Naive thymus-derived CD8-positive, alpha-beta T cell (primary cell): ENCODE data around the gene PBRM1. TPM values are rescaled to one million over a fixed set of nuclear protein-coding genes. Genes with fewer than 3 reads are reported as not detected.
"Not testable (repeated sequence)": the region's sequence is repeated elsewhere in the genome, so short reads cannot be mapped to it uniquely, and the experiment has no call there.

Experiments
- ATAC-seq, 2 donors: fragments of 150-1000 bp; cut with Tn5 transposase in 1 of 2; sonication (Bioruptor Pico), chemical (Tn5 transposase) in 1 of 2; 1 replicate in 1 of 2; 2 replicates in 1 of 2; pipeline ENCODE4 v1.10.0; 2021; ENCODE audit warnings: mild to moderate bottlenecking in 2 of 2, moderate library complexity in 2 of 2
- POLR2A ChIA-PET: fragments of 350-600 bp; sonication (Branson Sonifier 250); formaldehyde crosslinking; loops from one replicate; lab custom pipeline; 2021; ENCODE audit warnings: antibody characterized with exemption; lab: Charles Lee
- DNase-seq, 10 donors: peaks; one replicate each; pipeline versions ENCODE4 v3.0.0 to v3.0.0-alpha.2; 2020 to 2022
- H3K27ac Mint-ChIP-seq, 10 donors: one replicate each; pipeline ENCODE4 v1.8.0; 2020 to 2022; ENCODE audit warnings: mild to moderate bottlenecking in 10 of 10, mixed read lengths in 10 of 10, moderate library complexity in 4 of 10, inconsistent platforms in 1 of 10
- H3K27me3 Mint-ChIP-seq, 5 donors: one replicate each; pipeline ENCODE4 v1.8.0; 2021 to 2022; ENCODE audit warnings: mixed read lengths in 5 of 5
- H3K36me3 Mint-ChIP-seq, 3 donors: one replicate each; pipeline ENCODE4 v1.8.0; 2020 to 2022; ENCODE audit warnings: mixed read lengths in 3 of 3, mild to moderate bottlenecking in 2 of 3, inconsistent platforms in 1 of 3
- H3K4me1 Mint-ChIP-seq, 4 donors: one replicate each; pipeline ENCODE4 v1.8.0; 2021 to 2022; ENCODE audit warnings: mixed read lengths in 4 of 4
- H3K4me3 Mint-ChIP-seq, 10 donors: one replicate each; pipeline ENCODE4 v1.8.0; 2020 to 2022; ENCODE audit warnings: mild to moderate bottlenecking in 10 of 10, mixed read lengths in 10 of 10, moderate library complexity in 6 of 10, inconsistent platforms in 1 of 10
- H3K9me3 Mint-ChIP-seq, 9 donors: one replicate each; pipeline ENCODE4 v1.8.0; 2020 to 2022; ENCODE audit warnings: mixed read lengths in 9 of 9, mild to moderate bottlenecking in 3 of 9, inconsistent platforms in 1 of 9, moderate library complexity in 1 of 9
- polyA plus RNA-seq, 3 donors: library from polyadenylated mRNA; unstranded; fragments of 300-500 nt; fragmentation: Illumina TruSeq; gene quantifications; one replicate each; pipeline ENCODE4 v1.2.3, GENCODE V29; 2021
- total RNA-seq, 8 experiments: library from RNA in 2 of 8; stranded (reverse) in 2 of 8; gene quantifications; one replicate each; pipeline ENCODE4 v1.2.3 and lab custom pipeline; 2021 to 2026

The PBRM1 gene
- total RNA-seq (10 to 100 TPM; 66.0 to 72.9 TPM), polyA plus RNA-seq (10 to 100 TPM; 71.8 to 81.4 (median 80.5) TPM), total RNA-seq (lab: John Stamatoyannopoulos, UW) (132 to 184 (median 162) reads per million in 6 experiments)

DNA sequence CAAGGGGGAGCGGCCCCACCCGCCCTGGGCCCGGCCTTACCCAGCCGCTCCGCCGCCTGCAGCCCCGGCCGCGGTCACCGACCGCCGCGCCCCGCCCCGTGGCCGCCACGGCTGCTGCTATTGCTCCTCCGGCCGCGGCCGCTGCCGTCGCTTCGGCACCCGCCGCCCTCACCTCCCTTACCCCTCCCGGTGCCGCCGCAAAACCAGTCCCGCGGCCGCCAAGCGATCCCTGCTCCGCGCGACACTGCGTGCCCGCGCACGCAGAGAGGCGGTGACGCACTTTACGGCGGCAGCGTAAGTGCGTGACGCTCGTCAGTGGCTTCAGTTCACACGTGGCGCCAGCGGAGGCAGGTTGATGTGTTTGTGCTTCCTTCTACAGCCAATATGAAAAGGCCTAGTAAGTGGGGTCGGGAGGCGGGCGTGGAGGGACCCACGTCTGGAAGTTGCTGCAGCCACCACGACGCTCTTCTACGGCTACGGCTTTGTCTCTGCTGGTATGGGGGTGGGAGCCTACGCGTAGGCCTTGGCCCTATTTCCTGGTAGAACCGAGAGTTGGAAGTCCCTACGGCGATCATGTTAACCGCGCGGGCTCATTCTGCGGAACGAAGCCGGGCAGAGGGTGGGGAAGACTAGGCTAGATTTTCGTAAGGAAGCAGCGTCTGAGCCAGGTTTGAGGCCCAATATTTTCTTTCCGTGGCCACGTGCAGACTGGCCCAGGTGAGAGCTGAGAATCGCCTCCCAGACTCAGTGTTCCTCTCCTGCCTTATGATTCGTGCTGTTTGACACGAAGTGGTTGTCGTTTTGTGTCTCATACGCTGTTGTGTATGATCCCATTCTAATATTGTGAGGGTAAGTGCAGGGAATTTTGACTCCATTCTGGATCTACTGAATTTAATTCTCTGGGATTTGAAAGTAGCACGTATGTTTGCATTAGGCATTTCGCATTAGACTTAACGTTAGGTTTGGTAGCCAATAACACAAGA is at the start of gene PBRM1, which contains the start of gene GNL3:
Gene PBRM1 (minus strand): TSS at position 205 of the 983 bp plus-strand sequence.
Gene GNL3 (plus strand): TSS at position 324 of the 983 bp plus-strand sequence. CDS start 61 bp downstream, at position 385.
- POLR2A ChIA-PET: interaction anchor here (0.6 to 4.8 kb wide), 2 partner anchors 19 to 672 kb away, joined by 3 to 33 read pairs; partner anchors contain the start of genes GLT8D1 and SPCS1
- Mint-ChIP-seq H3K4me1 (peaks cover 28 to 67% (median 49%) of the 10 kb centered on the region in 4 donors), H3K36me3 (peaks cover 0 to 58% (median 23%) of the 10 kb centered on the region in 3 donors), H3K27ac (peak within 1 kb of the TSS; percentile 96 to 100 (median 99)), H3K4me3 (peak within 1 kb of the TSS; percentile 94 to 99 (median 98)), H3K9me3 (no peaks in the 10 kb centered on the region), H3K27me3 (no peaks in the 10 kb centered on the region)
- ATAC-seq (peak; percentile 85 to 88), DNase-seq (peak; percentile 88 to 94 (median 91))

DNA sequence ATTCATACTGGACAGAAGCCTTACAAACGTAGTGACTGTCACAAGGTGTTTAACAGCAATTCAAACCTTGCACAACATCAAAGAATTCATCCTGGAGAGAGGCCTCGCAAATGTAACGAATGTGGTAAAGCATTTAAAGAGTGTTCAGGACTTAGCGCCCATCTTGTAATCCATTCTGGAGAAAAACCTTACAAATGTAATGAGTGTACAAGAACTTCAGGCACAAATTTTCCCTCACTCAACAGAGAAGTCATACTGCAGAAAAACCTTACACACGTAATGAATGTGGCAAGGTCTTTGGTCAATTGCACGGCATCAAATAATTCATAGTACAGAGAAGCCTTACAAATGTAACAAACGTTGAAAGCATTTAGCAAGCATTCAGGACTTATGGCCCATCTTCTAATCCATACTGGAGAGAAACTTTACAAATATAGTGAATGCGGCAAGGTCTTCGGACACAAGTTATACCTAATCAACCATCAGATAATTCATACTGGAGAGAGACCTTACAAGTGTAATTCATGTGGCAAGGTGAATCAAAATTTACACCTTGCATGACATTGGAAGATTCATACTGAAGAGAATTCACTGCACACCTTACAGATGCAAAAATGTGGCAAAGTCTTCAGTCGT is 47.7 kb upstream of the PBRM1 start:
- no peak overlapping the region for H3K4me3 Mint-ChIP-seq
- peaks cover 31 to 82% (median 64%) of the 10 kb centered on the region in 3 donors for H3K36me3 Mint-ChIP-seq
- no peaks in the 10 kb centered on the region for H3K27me3 Mint-ChIP-seq
- peaks cover 0 to 10% (median 3%) of the 10 kb centered on the region in 4 donors for H3K4me1 Mint-ChIP-seq
- no peak overlapping the region for H3K27ac Mint-ChIP-seq
- peaks cover 0 to 27% (median 11%) of the 10 kb centered on the region in 9 donors for H3K9me3 Mint-ChIP-seq
- DNase-seq (no peak), ATAC-seq (no peak)
- POLR2A ChIA-PET: no interaction called here

DNA sequence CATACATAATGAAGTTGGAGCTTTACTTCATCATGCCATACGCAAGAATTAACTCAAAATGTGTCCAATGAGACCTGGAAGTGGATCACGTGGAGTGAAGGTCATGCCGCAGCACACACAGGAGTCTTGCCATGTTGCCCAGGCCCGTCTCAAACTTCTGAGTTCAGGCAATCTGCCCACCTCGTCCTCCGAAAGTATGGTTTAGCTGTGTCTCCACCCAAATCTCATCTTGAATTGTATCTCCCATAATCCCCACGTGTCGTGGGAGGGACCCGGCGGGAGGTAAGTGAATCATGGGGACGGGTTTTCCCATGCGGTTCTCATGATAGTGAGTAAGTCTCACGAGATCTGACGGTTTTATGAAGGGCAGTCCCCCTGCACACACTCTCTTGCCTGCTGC is 45.9 kb upstream of the PBRM1 start:
- no peak for DNase-seq
- POLR2A ChIA-PET: no interaction called here
- Mint-ChIP-seq H3K9me3 (peaks cover 0 to 32% (median 11%) of the 10 kb centered on the region in 9 donors), H3K27ac (peak overlapping the region in 1 of 10 donors; percentile 41), H3K36me3 (peaks cover 31 to 72% (median 72%) of the 10 kb centered on the region in 3 donors), H3K4me1 (peaks cover 0 to 10% (median 3%) of the 10 kb centered on the region in 4 donors), H3K27me3 (no peaks in the 10 kb centered on the region), H3K4me3 (no peak overlapping the region)
- ATAC-seq: no peak

DNA sequence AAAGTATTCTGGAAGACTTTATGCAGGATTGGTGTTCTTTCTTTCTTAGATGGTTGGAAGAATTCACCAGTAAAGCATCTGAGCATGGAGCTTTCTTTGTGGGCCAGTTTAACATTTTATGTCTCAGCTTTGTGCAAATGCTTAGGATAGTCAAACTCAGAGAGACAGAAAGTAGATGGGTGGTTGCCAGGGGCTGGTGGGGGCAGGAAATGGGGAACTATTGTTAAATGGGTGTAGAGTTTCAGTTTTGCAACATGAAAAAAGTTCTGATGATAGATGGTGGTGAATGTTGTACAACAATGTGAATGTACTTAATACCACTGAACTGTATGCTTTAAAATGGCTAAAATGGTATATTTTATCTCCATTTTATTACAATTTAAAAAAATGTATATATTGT is 45.0 kb upstream of the PBRM1 start:
- Mint-ChIP-seq H3K27ac (peak overlapping the region in 6 of 10 donors; percentile 9 to 52 (median 24)), H3K4me1 (peaks cover 0 to 10% (median 3%) of the 10 kb centered on the region in 4 donors), H3K4me3 (no peak overlapping the region), H3K27me3 (no peaks in the 10 kb centered on the region), H3K9me3 (peaks cover 0 to 32% (median 11%) of the 10 kb centered on the region in 9 donors), H3K36me3 (peaks cover 29 to 70% (median 68%) of the 10 kb centered on the region in 3 donors)
- ATAC-seq (no peak), DNase-seq (no peak)
- POLR2A ChIA-PET: no interaction called here

DNA sequence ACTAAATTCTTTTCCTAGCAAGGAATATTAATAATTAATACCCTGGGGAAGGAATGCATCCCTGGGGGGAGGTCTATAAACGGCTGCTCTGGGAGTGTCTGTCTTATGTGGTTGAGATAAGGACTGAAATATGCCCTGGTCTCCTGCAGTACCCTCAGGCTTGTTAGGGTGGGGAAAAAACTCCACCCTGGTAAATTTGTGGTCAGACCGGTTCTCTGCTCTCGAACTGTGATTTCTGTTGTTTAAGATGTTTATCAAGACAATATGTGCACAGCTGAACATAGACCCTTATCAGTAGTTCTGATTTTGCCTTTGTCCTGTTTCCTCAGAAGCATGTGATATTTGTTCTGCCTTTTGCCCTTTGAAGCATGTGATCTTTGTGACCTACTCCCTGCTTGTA is 43.0 kb upstream of the PBRM1 start:
- Mint-ChIP-seq H3K36me3 (peaks cover 26 to 55% (median 51%) of the 10 kb centered on the region in 3 donors), H3K4me1 (peaks cover 0 to 10% (median 3%) of the 10 kb centered on the region in 4 donors), H3K9me3 (peaks cover 0 to 32% (median 11%) of the 10 kb centered on the region in 9 donors)
- DNase-seq, ATAC-seq, H3K27ac Mint-ChIP-seq, H3K27me3 Mint-ChIP-seq, H3K4me3 Mint-ChIP-seq, POLR2A ChIA-PET: not testable (repeated sequence)

DNA sequence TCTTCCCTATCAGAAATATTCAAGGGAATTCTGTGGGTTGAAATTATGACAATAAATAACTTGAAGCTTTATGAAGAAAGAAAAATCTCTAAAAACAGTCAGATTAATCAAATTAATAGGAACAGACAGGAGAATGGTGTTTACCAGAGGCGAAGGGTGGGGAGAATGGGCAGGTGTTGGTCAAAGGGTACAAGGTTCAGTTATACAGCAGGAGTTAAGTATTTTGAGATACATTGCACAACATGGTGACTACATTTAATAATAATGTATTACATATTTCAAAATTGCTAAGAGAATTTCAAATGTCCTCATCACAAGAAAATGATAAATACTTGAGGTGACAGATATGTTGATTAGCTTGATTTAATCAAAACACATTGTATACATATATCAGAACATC is 38.8 kb upstream of the PBRM1 start:
- Mint-ChIP-seq H3K4me3 (no peak overlapping the region), H3K9me3 (peaks cover 0 to 16% (median 0%) of the 10 kb centered on the region in 9 donors), H3K4me1 (peaks cover 12 to 31% (median 29%) of the 10 kb centered on the region in 4 donors), H3K27ac (no peak overlapping the region), H3K27me3 (no peaks in the 10 kb centered on the region), H3K36me3 (peaks cover 3 to 17% (median 17%) of the 10 kb centered on the region in 3 donors)
- DNase-seq: no peak
- no peak for ATAC-seq
- POLR2A ChIA-PET: no interaction called here

DNA sequence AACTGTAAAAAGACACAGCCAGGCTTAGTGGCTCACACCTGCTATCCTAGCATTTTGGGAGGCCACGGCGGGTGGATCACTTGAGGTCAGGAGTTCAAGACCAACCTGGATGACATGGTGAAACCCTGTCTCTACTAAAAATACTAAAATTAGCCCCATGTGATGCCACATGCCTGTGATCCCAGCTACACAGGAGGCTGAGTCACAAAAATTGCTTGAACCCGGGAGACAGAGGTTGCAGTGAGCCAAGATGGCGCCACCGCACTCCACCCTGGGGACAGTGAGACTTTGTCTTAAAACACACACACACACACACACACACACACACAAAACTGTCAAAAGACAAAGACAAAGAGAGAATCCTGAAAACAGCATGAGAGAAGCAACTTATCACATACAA is 38.2 kb upstream of the PBRM1 start:
- Mint-ChIP-seq H3K4me1 (peaks cover 12 to 33% (median 29%) of the 10 kb centered on the region in 4 donors), H3K36me3 (peaks cover under 1 to 16% (median 12%) of the 10 kb centered on the region in 3 donors), H3K27me3 (no peaks in the 10 kb centered on the region), H3K4me3 (no peak overlapping the region), H3K27ac (peak overlapping the region in 1 of 10 donors; percentile 14), H3K9me3 (peaks cover 0 to 13% (median 0%) of the 10 kb centered on the region in 9 donors)
- no peak for DNase-seq
- ATAC-seq: no peak
- POLR2A ChIA-PET: no interaction called here

DNA sequence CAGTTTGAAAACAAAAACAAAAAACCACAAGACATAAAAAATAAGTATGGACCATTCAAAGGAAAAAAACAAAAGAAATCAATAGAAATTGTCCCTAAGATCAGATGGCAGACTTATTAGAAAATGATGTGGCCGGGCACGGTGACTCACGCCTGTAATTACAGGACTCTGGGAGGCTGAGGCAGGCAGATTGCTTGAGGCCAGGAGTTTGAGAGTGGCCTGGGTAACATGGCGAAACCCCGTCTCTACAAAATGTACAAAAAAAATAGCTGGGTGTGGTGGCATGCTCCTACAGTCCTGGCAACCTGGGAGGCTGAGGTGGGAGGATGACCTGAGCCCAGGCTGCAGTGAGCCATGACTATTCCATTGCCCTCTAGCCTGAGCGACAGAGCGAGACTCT is 36.8 kb upstream of the PBRM1 start:
- no peak for DNase-seq
- Mint-ChIP-seq H3K27me3 (no peaks in the 10 kb centered on the region), H3K4me1 (peaks cover 12 to 36% (median 29%) of the 10 kb centered on the region in 4 donors), H3K36me3 (peaks cover 0 to 10% (median 6%) of the 10 kb centered on the region in 3 donors), H3K4me3 (no peak overlapping the region), H3K9me3 (peaks cover 0 to 2% (median 0%) of the 10 kb centered on the region in 9 donors), H3K27ac (peak overlapping the region in 6 of 10 donors; percentile 8 to 93 (median 90))
- POLR2A ChIA-PET: interaction anchor here (0.9 to 5.7 kb wide), 2 partner anchors 13 to 16 kb away, joined by 4 to 43 read pairs; partner anchors contain the start of genes GLT8D1 and SPCS1
- no peak for ATAC-seq

DNA sequence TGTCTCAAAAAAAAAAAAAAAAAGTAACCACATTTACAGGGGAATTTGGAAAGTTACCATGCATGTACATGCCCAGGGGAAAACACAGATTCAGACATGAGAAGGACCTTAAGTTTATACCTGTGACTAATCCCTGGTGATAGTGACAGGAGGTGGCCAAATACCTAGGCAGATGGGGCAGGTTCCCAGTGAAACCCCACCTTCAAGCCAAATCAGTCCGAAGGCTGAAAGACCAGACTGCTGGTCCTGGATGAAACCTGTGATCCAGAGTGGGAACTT is 36.0 kb upstream of the PBRM1 start:
- H3K9me3 Mint-ChIP-seq: peaks cover 0 to 2% (median 0%) of the 10 kb centered on the region in 9 donors
- peaks cover 12 to 38% (median 29%) of the 10 kb centered on the region in 4 donors for H3K4me1 Mint-ChIP-seq
- no peak for ATAC-seq
- DNase-seq: no peak
- POLR2A ChIA-PET: interaction anchor here (5.7 kb wide), 1 partner anchor 16 kb away, joined by 43 read pairs; the partner anchor contains the start of genes GLT8D1 and SPCS1
- H3K27me3 Mint-ChIP-seq: no peaks in the 10 kb centered on the region
- no peak overlapping the region for H3K4me3 Mint-ChIP-seq
- peak overlapping the region in 9 of 10 donors; percentile 87 to 93 (median 91) for H3K27ac Mint-ChIP-seq
- H3K36me3 Mint-ChIP-seq: peaks cover 0 to 8% (median 5%) of the 10 kb centered on the region in 3 donors

DNA sequence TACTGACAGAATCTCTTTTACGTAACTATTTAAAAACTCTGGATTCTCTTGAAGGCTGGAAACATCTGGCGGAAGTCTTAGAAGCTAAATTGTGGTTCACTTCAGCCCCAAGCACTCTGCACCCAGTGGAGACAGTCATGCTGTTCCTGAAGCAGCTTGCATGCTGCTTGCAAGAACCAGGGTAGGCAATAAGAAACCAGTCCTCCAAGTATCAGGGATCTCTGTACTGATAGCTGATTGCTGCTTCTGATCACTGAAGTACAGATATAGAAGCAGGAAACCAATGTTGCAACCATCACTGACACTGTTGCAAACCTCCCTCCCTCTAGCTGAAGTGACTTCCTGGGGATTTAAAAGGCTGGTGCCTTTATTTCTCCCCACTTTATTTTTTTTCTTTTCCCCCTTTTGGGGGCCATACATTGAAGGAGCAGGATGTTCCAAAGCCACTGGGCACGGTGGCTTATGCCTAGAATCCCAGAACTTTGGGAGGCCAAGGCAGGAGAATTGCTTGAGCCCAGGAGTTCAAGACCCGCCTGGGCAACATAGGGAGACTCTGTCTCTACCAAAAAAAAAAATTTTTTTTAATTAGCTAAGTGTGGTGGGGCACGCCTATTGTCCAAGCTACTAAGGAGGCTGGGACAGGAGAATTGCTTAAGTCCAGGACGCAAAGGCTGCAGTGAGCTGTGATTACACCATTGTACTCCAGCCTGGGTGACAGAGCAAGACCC is 35.5 kb upstream of the PBRM1 start:
- ATAC-seq (peak; percentile 80 to 91), DNase-seq (peak in 7 of 10 donors; percentile 13 to 61 (median 34))
- Mint-ChIP-seq H3K27me3 (no peaks in the 10 kb centered on the region), H3K9me3 (peaks cover 0 to 2% (median 0%) of the 10 kb centered on the region in 9 donors), H3K27ac (peak overlapping the region; percentile 84 to 93 (median 91)), H3K4me1 (peaks cover 12 to 40% (median 29%) of the 10 kb centered on the region in 4 donors), H3K36me3 (peaks cover 0 to 8% (median 5%) of the 10 kb centered on the region in 3 donors), H3K4me3 (peak overlapping the region; percentile 29 to 77 (median 66))
- POLR2A ChIA-PET: interaction anchor here (0.5 to 5.7 kb wide), 3 partner anchors 15 to 43 kb away, joined by 3 to 43 read pairs (median 4); partner anchors contain the start of genes GLT8D1 and SPCS1

DNA sequence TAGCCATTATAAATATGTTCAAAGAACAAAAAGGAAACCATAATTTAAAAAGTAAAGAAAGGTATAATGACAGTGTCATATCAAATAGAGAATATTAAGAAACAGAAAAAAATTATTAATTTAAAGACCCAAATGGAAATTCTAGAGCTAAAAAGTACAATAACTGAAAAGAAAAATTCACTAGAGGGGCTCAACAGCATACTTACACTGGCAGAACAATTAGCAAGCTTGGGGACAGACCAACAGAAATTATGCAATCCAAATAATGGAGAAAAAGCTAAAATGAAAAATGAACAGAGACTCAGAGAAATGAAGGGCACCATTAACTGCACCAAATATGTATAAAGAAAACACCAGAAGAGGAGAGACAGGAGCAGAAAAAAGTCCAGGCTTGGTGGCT is 33.9 kb upstream of the PBRM1 start:
- Mint-ChIP-seq H3K36me3 (peaks cover 0 to 5% (median 4%) of the 10 kb centered on the region in 3 donors), H3K4me3 (peak overlapping the region in 3 of 10 donors; percentile 13 to 66 (median 64)), H3K27ac (peak overlapping the region in 8 of 10 donors; percentile 65 to 93 (median 88)), H3K9me3 (peaks cover 0 to 2% (median 0%) of the 10 kb centered on the region in 9 donors), H3K4me1 (peaks cover 12 to 40% (median 29%) of the 10 kb centered on the region in 4 donors), H3K27me3 (no peaks in the 10 kb centered on the region)
- ATAC-seq: no peak
- POLR2A ChIA-PET: interaction anchor here (5.7 kb wide), 1 partner anchor 14 kb away, joined by 43 read pairs; the partner anchor contains the start of genes GLT8D1 and SPCS1
- DNase-seq: no peak
